HepG2 (cell line): ENCODE results near the gene GATB. TPM values are rescaled to one million over a fixed set of nuclear protein-coding genes. Genes with fewer than 3 reads are reported as not detected.

Experiments used
- ATAC-seq: fragments of 200-7000 bp; cut with Tn5 transposase; 3 replicates; pipeline ENCODE4 v1.9.1; 2020; ENCODE audit warnings: mild to moderate bottlenecking, moderate library complexity
- BruUV-seq: library from RNA; stranded (reverse); fragments of 400-500 nt; replicated peaks from 2 replicates; lab custom pipeline; 2021; lab: Mats Ljungman, UMichigan
- CTCF ChIA-PET: fragments of 300-600 bp; formaldehyde crosslinking; extraction: SDS; loops from one replicate; lab custom pipeline; 2021; ENCODE audit warnings: low total read pairs, inconsistent platforms, low intra/inter-chr PET ratio; lab: Yijun Ruan, JAX
- POLR2A ChIA-PET: fragments of 350-600 bp; sonication (Branson Sonifier 250); formaldehyde crosslinking; loops from one replicate; lab custom pipeline; 2020; ENCODE audit warnings: antibody characterized with exemption, inconsistent platforms; lab: Yijun Ruan, JAX
- DNase-seq: peaks from one replicate; pipeline ENCODE4 v3.0.0-alpha.2; 2015; ENCODE audit warnings: low spot score
- FAIRE-seq: peaks from 3 replicates; lab custom pipeline; 2011; peaks lifted over from hg19 to GRCh38; lab: Jason Lieb, UNC
- H2AFZ ChIP-seq: one replicate; pipeline ENCODE4 v1.6.1; 2011; ENCODE audit warnings: low read length, inconsistent platforms
- H3K27ac ChIP-seq: fragments of 300-600 bp; 3 replicates; pipeline ENCODE4 v1.8.0; 2011; ENCODE audit warnings: mixed run types, mild to moderate bottlenecking, mixed read lengths, low read length, inconsistent platforms; ENCODE audit not compliant: insufficient read depth; ENCODE audit errors: extremely low read length
- H3K27me3 ChIP-seq, 2 experiments: fragments of 200-600 bp in 1 of 2; 2 replicates in 1 of 2; 3 replicates in 1 of 2; pipeline versions ENCODE4 v1.6.0 to v1.8.0; 2011; ENCODE audit warnings: low read length in 2 of 2, mild to moderate bottlenecking in 2 of 2, moderate library complexity in 2 of 2, inconsistent platforms in 1 of 2; ENCODE audit not compliant: insufficient read depth in 2 of 2, control insufficient read depth in 1 of 2
- H3K36me3 ChIP-seq, 2 experiments: fragments of 200-600 bp in 1 of 2; replicated peaks in 1 of 2; 2 replicates in 1 of 2; 3 replicates in 1 of 2; pipeline versions ENCODE4 v1.5.1 to v1.8.0; 2011; ENCODE audit warnings: low read length in 2 of 2, inconsistent platforms in 1 of 2; ENCODE audit not compliant: insufficient read depth in 2 of 2, control insufficient read depth in 1 of 2
- H3K4me1 ChIP-seq: 2 replicates; pipeline ENCODE4 v1.5.1; 2012; ENCODE audit warnings: low read length, inconsistent platforms; ENCODE audit not compliant: insufficient read depth
- H3K4me2 ChIP-seq: 2 replicates; pipeline ENCODE4 v1.6.0; 2011; ENCODE audit warnings: low read depth, low read length, inconsistent platforms
- H3K4me3 ChIP-seq, 3 experiments: fragments of 200-600 bp in 1 of 3; sonication (generic), shearing (Covaris generic) in 1 of 3; replicated peaks in 1 of 3; 2 replicates each; pipeline ENCODE4 v1.5.1; 2011 to 2016; ENCODE audit warnings: low read length in 3 of 3, inconsistent platforms in 2 of 3, low read depth in 2 of 3, mild to moderate bottlenecking in 2 of 3, control low read depth in 1 of 3, mixed read lengths in 1 of 3; ENCODE audit not compliant: insufficient read depth in 1 of 3
- H3K79me2 ChIP-seq: one replicate; pipeline ENCODE4 v1.6.1; 2011; ENCODE audit warnings: low read length, inconsistent platforms; ENCODE audit not compliant: insufficient read depth
- H3K9ac ChIP-seq: 2 replicates; pipeline ENCODE4 v1.6.0; 2011; ENCODE audit warnings: mild to moderate bottlenecking, low read depth, low read length, inconsistent platforms; ENCODE audit not compliant: insufficient read depth
- H3K9me3 ChIP-seq: 2 replicates; pipeline ENCODE4 v1.5.1; 2012; ENCODE audit warnings: mild to moderate bottlenecking, low read length
- H4K20me1 ChIP-seq: 2 replicates; pipeline ENCODE4 v1.6.0; 2011; ENCODE audit warnings: inconsistent platforms, mild to moderate bottlenecking, low read length, moderate library complexity; ENCODE audit not compliant: insufficient read depth
- TRIM24 ChIP-seq: sonication (generic); formaldehyde crosslinking; IDR thresholded peaks from 2 replicates; pipeline ENCODE4 v1.8.0; 2022; ENCODE audit warnings: mild to moderate bottlenecking, missing genetic modification reagents
- ZBTB25 ChIP-seq: IDR thresholded peaks from 2 replicates; pipeline ENCODE4 v1.6.1; 2018; ENCODE audit warnings: missing genetic modification reagents
- ZNF329 ChIP-seq: sonication (generic); formaldehyde crosslinking; IDR thresholded peaks from 2 replicates; pipeline ENCODE4 v1.9.0; 2021; ENCODE audit warnings: low read depth, mild to moderate bottlenecking, missing genetic modification reagents
- WGBS: methylation state at CpG from one replicate; pipeline ENCODE4 v1.1.6; 2017; ENCODE audit warnings: low lambda C conversion rate; 5-methylcytosine and 5-hydroxymethylcytosine counted together
- in situ Hi-C: cut with HindIII; loops from 2 replicates; pipeline ENCODE4 v1.10.0; 2017; ENCODE audit warnings: low pct_unique_long_range_greater_than_20kb; ENCODE audit not compliant: extremely low pct_ligation_motif_present
- intact Hi-C: fragments of 100-400 bp; cut with micrococcal nuclease; formaldehyde crosslinking; loops from one replicate; pipeline ENCODE4 v1.10.0; 2022; ENCODE audit not compliant: unreplicated experiment
- polyA plus RNA-seq, 8 experiments: library from polyadenylated mRNA; depleted of rRNA in 3 of 8; stranded (reverse) in 7 of 8; unstranded in 1 of 8; fragments of >200 nt; fragmentation: Illumina TruSeq in 4 of 8; extraction: Trizol in 4 of 8; gene quantifications; 2 replicates each; pipeline versions ENCODE4 v1.2.1 to v1.2.3, GENCODE V29; 2011 to 2016; ENCODE audit warnings: low read depth in 4 of 8, missing spikeins in 1 of 8, mixed read lengths in 1 of 8; ENCODE audit not compliant: insufficient read depth in 1 of 8
- total RNA-seq, 5 experiments: library from RNA; depleted of rRNA; stranded (reverse); fragments of >200 nt; fragmentation: Illumina TruSeq; extraction: Trizol; gene quantifications; 2 replicates each; pipeline ENCODE4 v1.2.3, GENCODE V29; 2016; ENCODE audit warnings: low read depth in 1 of 5
- TF ChIP-seq, protein P1 (sequence below): IDR thresholded peaks from 2 replicates; pipeline ENCODE4 v1.6.1; 2016; ENCODE audit warnings: missing compliant biosample characterization, missing genetic modification reagents, borderline replicate concordance
- TF ChIP-seq, protein P2 (sequence below): fragments of 450-650 bp; IDR thresholded peaks from 2 replicates; pipeline ENCODE4 v1.6.1; 2017; ENCODE audit warnings: mild to moderate bottlenecking
- TF ChIP-seq, protein P3 (sequence below), 2 experiments: fragments of 450-650 bp in 1 of 2; sonication (generic) in 1 of 2; formaldehyde crosslinking in 1 of 2; IDR thresholded peaks; 2 replicates each; pipeline versions ENCODE4 v1.6.1 to v1.8.0; 2016 to 2022; ENCODE audit warnings: antibody characterized with exemption in 1 of 2, mild to moderate bottlenecking in 1 of 2, missing genetic modification reagents in 1 of 2

The GATB gene
- total and polyA plus RNA-seq, 2 of the 13 experiments (the other 11 are each of a cell fraction or from before 2014, with no cell fraction given): 32.3 to 32.4 TPM

GRCh38 chr4:151628001-151628608, 132.7 kb downstream of the GATB start:
- ChIA-PET CTCF (no interaction called here), POLR2A (no interaction called here)
- Histone ChIP-seq H3K27ac (no peak overlapping the region), H3K27me3 (no peaks in the 10 kb centered on the region), H4K20me1 (no peaks in the 10 kb centered on the region), H3K9me3 (no peaks in the 10 kb centered on the region), H3K79me2 (no peaks in the 10 kb centered on the region), H3K4me3 (no peak overlapping the region), H2AFZ (no peak overlapping the region), H3K4me1 (peaks cover under 1% of the 10 kb centered on the region; the same call in 1 of the 2 replicates), H3K9ac (no peak overlapping the region), H3K4me2 (no peak overlapping the region), H3K36me3 (no peaks in the 10 kb centered on the region)
- intact Hi-C loops (no loop called here), in situ Hi-C loops (no loop called here)
- 78% methylated on average over 5 of the region's 5 CpGs for WGBS
- BruUV-seq: no TSS peak
- FAIRE-seq (no peak), DNase-seq (no peak), ATAC-seq (no peak)
- no peak for TF ChIP-seq ZBTB25 (CRISPR knock-in tag)
- TF ChIP-seq, protein P1, sequence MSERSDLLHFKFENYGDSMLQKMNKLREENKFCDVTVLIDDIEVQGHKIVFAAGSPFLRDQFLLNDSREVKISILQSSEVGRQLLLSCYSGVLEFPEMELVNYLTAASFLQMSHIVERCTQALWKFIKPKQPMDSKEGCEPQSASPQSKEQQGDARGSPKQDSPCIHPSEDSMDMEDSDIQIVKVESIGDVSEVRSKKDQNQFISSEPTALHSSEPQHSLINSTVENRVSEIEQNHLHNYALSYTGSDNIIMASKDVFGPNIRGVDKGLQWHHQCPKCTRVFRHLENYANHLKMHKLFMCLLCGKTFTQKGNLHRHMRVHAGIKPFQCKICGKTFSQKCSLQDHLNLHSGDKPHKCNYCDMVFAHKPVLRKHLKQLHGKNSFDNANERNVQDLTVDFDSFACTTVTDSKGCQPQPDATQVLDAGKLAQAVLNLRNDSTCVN (CRISPR knock-in tag): no peak
- no peak for TF ChIP-seq TRIM24 (CRISPR knock-in tag)
- TF ChIP-seq, protein P2, sequence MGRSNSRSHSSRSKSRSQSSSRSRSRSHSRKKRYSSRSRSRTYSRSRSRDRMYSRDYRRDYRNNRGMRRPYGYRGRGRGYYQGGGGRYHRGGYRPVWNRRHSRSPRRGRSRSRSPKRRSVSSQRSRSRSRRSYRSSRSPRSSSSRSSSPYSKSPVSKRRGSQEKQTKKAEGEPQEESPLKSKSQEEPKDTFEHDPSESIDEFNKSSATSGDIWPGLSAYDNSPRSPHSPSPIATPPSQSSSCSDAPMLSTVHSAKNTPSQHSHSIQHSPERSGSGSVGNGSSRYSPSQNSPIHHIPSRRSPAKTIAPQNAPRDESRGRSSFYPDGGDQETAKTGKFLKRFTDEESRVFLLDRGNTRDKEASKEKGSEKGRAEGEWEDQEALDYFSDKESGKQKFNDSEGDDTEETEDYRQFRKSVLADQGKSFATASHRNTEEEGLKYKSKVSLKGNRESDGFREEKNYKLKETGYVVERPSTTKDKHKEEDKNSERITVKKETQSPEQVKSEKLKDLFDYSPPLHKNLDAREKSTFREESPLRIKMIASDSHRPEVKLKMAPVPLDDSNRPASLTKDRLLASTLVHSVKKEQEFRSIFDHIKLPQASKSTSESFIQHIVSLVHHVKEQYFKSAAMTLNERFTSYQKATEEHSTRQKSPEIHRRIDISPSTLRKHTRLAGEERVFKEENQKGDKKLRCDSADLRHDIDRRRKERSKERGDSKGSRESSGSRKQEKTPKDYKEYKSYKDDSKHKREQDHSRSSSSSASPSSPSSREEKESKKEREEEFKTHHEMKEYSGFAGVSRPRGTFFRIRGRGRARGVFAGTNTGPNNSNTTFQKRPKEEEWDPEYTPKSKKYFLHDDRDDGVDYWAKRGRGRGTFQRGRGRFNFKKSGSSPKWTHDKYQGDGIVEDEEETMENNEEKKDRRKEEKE: no peak
- TF ChIP-seq, protein P3, sequence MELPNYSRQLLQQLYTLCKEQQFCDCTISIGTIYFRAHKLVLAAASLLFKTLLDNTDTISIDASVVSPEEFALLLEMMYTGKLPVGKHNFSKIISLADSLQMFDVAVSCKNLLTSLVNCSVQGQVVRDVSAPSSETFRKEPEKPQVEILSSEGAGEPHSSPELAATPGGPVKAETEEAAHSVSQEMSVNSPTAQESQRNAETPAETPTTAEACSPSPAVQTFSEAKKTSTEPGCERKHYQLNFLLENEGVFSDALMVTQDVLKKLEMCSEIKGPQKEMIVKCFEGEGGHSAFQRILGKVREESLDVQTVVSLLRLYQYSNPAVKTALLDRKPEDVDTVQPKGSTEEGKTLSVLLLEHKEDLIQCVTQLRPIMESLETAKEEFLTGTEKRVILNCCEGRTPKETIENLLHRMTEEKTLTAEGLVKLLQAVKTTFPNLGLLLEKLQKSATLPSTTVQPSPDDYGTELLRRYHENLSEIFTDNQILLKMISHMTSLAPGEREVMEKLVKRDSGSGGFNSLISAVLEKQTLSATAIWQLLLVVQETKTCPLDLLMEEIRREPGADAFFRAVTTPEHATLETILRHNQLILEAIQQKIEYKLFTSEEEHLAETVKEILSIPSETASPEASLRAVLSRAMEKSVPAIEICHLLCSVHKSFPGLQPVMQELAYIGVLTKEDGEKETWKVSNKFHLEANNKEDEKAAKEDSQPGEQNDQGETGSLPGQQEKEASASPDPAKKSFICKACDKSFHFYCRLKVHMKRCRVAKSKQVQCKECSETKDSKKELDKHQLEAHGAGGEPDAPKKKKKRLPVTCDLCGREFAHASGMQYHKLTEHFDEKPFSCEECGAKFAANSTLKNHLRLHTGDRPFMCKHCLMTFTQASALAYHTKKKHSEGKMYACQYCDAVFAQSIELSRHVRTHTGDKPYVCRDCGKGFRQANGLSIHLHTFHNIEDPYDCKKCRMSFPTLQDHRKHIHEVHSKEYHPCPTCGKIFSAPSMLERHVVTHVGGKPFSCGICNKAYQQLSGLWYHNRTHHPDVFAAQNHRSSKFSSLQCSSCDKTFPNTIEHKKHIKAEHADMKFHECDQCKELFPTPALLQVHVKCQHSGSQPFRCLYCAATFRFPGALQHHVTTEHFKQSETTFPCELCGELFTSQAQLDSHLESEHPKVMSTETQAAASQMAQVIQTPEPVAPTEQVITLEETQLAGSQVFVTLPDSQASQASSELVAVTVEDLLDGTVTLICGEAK (IDR thresholded peaks at IDR 0.05): no peak
- TF ChIP-seq, protein P3 (CRISPR knock-in tag; IDR thresholded peaks at IDR 0.05): no peak
- TF ChIP-seq ZNF329: no peak
